NCI-H460 (cell line): Measurements from ENCODE around the gene FOXP4. TPM values are rescaled to one million over a fixed set of nuclear protein-coding genes. Genes with fewer than 3 reads are reported as not detected.

Experiments used
- DNase-seq: peaks from one replicate; pipeline ENCODE4 v3.0.0-alpha.2; 2016; ENCODE audit warnings: low read depth; ENCODE audit errors: extremely low read depth
- small RNA-seq, 2 experiments: library from RNA; depleted of rRNA; stranded (forward); fragments of <200 nt; gene quantifications; one replicate each; pipeline ENCODE3, GENCODE V24; 2014
- total RNA-seq: library from RNA; depleted of rRNA; stranded (reverse); fragments of >200 nt; shearing (Covaris generic); gene quantifications from 2 replicates; pipeline ENCODE4 v1.2.3, GENCODE V29; 2014; rRNA removed

The FOXP4 gene
- total RNA-seq, 1 experiment from 2014 or later = 3.7 TPM

- no peak for DNase-seq
Observed at GRCh38 chr6:41641352-41641925, 95.3 kb downstream of the FOXP4 start.

- DNase-seq = no peak
Observed at GRCh38 chr6:41642090-41642959, 96.1 kb downstream of the FOXP4 start.

GRCh38 chr6:41642960-41643898 is 97.0 kb downstream of the FOXP4 start:
- DNase-seq = no peak

GRCh38 chr6:41643899-41644269 is 97.7 kb downstream of the FOXP4 start:
- DNase-seq = no peak

- no peak for DNase-seq
Observed at GRCh38 chr6:41644297-41644879, 98.2 kb downstream of the FOXP4 start.

GRCh38 chr6:41645007-41645618 is 98.9 kb downstream of the FOXP4 start:
- DNase-seq = no peak

- DNase-seq = no peak
Observed at GRCh38 chr6:41646026-41646795, 100.0 kb downstream of the FOXP4 start.

GRCh38 chr6:41647061-41647511 is 100.9 kb downstream of the FOXP4 start:
- DNase-seq = no peak

- no peak for DNase-seq
Observed at GRCh38 chr6:41648070-41648585, 101.9 kb downstream of the FOXP4 start.

- DNase-seq = no peak
Observed at GRCh38 chr6:41648921-41649320, 102.7 kb downstream of the FOXP4 start.

GRCh38 chr6:41649596-41649995 is 103.4 kb downstream of the FOXP4 start:
- no peak for DNase-seq

GRCh38 chr6:41650120-41650519 is 103.9 kb downstream of the FOXP4 start:
- no peak for DNase-seq

- no peak for DNase-seq
Observed at GRCh38 chr6:41651246-41651961, 105.2 kb downstream of the FOXP4 start.

Small RNAs within 50 kb of the gene (small RNA-seq; reads per million reads assigned to genes)
- 0 reads per million in 2 experiments for gene MIR4641

Other genes starting within 250 kb of the FOXP4 start
- gene NCR2, start 210.8 kb upstream of the FOXP4 start, total RNA-seq = not detected in 2 replicates
- 0.52 and 2.1 TPM in 2 replicates for gene MDFI, start 92.1 kb downstream of the FOXP4 start, total RNA-seq
- gene TFEB, start 189.2 kb downstream of the FOXP4 start, total RNA-seq = 3.1 and 4.6 TPM in 2 replicates
- not detected in 2 replicates for gene PGC, start 201.0 kb downstream of the FOXP4 start, total RNA-seq
- gene FRS3, start 233.5 kb downstream of the FOXP4 start, total RNA-seq = 1.2 and 2.5 TPM in 2 replicates
- 0.40 and 1.2 TPM in 2 replicates for gene PRICKLE4, start 234.4 kb downstream of the FOXP4 start, total RNA-seq
- gene TOMM6, start 241.3 kb downstream of the FOXP4 start, total RNA-seq = 129 and 142 TPM in 2 replicates